Measurements from ENCODE around the gene CDK5RAP2.
"Not testable (repeated sequence)": the region's sequence is repeated elsewhere in the genome, so short reads cannot be mapped to it uniquely, and the experiment has no call there.

Gene CDK5RAP2

DNA sequence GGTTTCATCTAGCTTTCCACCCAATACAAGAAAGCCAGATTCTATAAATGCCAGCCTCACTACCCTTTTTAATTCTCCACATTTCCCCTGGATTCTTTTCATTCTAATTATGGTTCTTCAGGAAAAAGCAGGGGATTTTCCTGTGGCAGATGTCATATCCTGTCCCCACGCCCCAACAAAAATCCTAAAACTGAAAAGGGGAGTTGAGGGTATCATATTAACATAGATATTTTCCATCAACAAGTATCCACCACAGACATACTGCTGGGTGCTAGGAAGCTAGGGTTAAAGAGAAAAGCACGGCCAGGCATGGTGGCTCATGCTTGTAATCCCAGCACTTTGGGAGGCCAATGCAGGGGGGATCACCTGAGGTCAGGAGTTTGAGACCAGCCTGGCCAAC, 38.0 kb downstream of the CDK5RAP2 start:
- DNase-seq = no peak

DNA sequence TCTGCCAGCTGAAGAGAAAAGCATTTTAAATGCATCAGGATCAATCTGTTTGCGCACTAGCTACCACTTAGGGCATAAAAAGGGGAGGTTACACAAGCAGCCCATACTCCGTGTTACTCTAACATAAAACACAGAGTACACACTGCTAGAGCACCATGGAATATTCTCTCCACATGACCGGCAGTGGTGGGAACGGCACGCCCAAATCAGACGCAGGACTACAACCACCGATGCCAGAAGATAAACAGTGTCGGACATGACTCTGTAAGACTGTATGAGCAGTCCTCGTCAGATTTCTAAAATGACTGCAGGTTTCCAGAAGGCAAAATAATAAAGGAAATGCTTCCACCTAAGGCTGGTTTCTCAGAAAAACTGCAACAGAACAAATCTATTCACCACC, 40.0 kb downstream of the CDK5RAP2 start:
- no peak for DNase-seq

- no peak for DNase-seq
Measured at GRCh38 chr9:120538339-120538738, 41.6 kb downstream of the CDK5RAP2 start.

GRCh38 chr9:120536949-120537640, 42.9 kb downstream of the CDK5RAP2 start:
- no peak for DNase-seq

GRCh38 chr9:120536094-120536493, 43.9 kb downstream of the CDK5RAP2 start:
- no peak for DNase-seq

DNA sequence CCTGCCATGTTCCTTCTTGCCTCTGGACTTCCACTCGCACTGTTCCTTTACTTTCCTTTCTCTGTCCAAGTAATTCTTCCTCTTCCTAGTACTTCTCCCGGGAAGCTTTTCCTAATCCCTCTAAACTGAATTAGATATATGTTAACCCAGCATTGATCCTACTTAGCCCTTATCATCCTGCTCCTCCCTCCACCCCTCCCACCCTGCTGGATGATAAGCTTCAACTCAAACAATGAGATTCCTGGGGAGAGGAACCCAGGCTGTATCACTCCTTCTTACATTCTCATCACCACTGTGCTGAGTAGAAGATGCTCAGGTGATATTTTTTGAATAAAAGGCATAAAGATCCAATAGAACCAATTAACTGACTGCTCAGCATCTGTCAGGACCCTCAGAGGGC, 45.7 kb downstream of the CDK5RAP2 start:
- no peak for DNase-seq

GRCh38 chr9:120532891-120533290, 47.1 kb downstream of the CDK5RAP2 start:
- no peak for DNase-seq

- no peak for DNase-seq
Measured at GRCh38 chr9:120532475-120532874, 47.5 kb downstream of the CDK5RAP2 start.

- DNase-seq = no peak
Measured at GRCh38 chr9:120531683-120532300, 48.2 kb downstream of the CDK5RAP2 start.

GRCh38 chr9:120530220-120530832, 49.6 kb downstream of the CDK5RAP2 start:
- DNase-seq = not testable (repeated sequence)

GRCh38 chr9:120528829-120529228, 51.1 kb downstream of the CDK5RAP2 start:
- no peak for DNase-seq

DNA sequence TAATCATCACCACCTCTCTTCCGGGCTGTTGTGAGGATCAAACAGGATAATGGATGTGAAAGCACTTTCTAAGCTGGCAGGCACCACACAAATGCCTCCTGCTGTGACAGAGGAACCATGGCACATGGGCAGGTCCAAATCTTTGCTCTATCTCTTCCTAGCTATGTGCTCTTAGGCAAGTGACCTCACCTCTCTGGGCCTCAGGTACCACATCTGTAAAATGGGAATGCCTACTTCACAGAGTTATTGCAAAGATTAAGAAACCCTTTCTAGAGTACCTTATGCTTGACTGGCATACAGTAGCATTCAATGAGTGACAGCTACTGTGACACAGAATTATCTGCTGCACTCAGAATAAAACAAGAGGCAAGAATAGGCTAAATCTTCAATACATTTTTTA, 51.6 kb downstream of the CDK5RAP2 start:
- no peak for DNase-seq

DNA sequence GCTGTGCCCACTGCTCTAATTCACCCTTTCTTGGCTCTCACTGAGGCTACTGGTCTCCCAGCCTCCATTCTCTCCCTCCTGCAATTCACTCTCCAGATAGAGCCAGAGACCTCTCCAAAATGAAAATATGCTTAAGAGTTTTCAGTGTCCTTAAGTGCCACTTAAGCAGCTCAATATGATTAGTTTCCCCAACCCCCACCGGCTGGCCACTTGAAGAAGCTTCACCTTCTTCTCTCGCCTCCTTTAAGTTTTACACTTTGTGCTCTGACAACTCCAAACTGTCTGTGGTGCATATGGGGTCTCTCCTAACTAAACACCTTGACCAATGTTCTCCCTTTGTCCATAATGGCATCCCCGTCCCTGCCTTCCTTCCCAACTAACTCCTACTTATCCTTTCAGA, 53.4 kb downstream of the CDK5RAP2 start:
- DNase-seq = no peak

DNA sequence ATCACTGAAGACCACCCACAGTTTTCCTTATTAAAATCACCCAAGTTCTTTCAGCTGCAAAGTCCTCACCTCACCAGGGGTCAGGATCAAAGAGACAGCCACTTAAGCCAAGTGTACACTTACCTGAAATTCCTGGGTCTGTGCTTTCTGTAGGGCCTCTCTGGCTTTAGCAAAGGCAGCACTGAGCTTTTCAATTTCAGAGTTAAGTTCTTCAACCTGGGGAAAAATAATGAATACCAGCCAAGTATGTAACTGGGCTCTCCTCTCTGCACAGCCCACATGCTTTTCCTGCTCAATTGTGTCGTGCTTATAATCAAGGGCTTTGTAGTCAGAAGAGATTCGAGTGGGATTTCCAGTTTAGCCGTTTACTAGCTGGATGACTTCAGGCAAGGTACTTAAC, 55.1 kb downstream of the CDK5RAP2 start:
- DNase-seq = no peak

GRCh38 chr9:120524038-120524437, 55.9 kb downstream of the CDK5RAP2 start:
- no peak for DNase-seq

- DNase-seq = no peak
Measured at GRCh38 chr9:120522558-120522957, 57.4 kb downstream of the CDK5RAP2 start.

- no peak for DNase-seq
Measured at GRCh38 chr9:120522032-120522431, 57.9 kb downstream of the CDK5RAP2 start.

- DNase-seq = no peak
Measured at GRCh38 chr9:120521101-120521500, 58.9 kb downstream of the CDK5RAP2 start.

DNA sequence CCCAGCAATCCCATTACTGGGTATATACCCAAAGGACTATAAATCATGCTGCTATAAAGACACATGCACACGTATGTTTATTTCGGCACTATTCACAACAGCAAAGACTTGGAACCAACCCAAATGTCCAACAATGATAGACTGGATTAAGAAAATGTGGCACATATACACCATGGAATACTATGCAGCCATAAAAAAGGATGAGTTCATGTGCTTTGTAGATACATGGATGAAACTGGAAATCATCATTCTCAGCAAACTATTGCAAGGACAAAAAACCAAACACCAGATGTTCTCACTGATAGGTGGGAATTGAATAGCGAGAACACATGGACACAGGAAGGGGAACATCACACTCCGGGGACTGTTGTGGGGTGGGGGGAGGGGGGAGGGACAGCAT, 64.0 kb downstream of the CDK5RAP2 start:
- not testable (repeated sequence) for DNase-seq

DNA sequence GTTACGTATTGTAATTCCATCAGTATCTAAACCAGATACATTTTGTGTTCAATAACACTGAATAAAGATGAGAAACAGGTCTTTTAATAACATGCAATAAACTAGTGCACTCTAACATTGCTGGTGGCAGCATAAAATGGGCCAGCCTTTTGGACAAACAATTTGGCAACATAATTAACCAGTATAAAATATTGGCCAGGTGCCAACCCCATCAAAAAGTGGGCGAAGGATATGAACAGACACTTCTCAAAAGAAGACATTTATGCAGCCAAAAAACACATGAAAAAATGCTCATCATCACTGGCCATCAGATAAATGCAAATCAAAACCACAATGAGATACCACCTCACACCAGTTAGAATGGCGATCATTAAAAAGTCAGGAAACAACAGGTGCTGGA, 64.5 kb downstream of the CDK5RAP2 start:
- DNase-seq = not testable (repeated sequence)

GRCh38 chr9:120514405-120514804, 65.6 kb downstream of the CDK5RAP2 start:
- no peak for DNase-seq

- no peak for DNase-seq
Measured at GRCh38 chr9:120513825-120514396, 66.1 kb downstream of the CDK5RAP2 start.

DNA sequence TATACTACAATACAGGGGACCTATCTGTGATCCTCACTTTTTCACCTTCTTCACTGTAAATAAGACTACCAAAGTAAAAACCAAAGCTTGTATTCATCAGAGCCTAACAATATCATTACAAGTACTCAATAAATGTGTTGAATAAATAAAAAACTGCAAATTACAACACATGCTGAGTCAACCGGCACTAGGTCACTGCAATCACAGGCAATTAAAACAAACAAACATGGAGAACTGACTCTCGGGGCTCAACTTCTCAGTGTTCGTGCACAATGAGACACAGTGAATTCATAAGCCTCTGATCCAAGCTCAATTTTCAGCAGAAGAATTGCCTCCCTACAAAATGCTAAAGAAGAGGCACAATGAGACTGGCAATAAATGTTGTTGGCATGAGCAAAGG, 69.2 kb downstream of the CDK5RAP2 start:
- DNase-seq = no peak

- no peak for DNase-seq
Measured at GRCh38 chr9:120507936-120508510, 71.9 kb downstream of the CDK5RAP2 start.

All from CD4-positive, alpha-beta T cell treated with Interleukin-12 subunit alpha and Interleukin-12 subunit beta, for 1 hour (primary cell).